Lower lobe of right lung (tissue), 2 donors: ENCODE results near the gene HPCAL1. TPM values are rescaled to one million over a fixed set of nuclear protein-coding genes. Genes with fewer than 3 reads are reported as not detected.
"Not testable (repeated sequence)": the region's sequence is repeated elsewhere in the genome, so short reads cannot be mapped to it uniquely, and the experiment has no call there.

Source experiments
- ATAC-seq, 2 donors: fragments of 200-7000 bp; cut with Tn5 transposase; one replicate each; pipeline ENCODE4 v1.9.1; 2020 to 2022; ENCODE audit warnings: mild to moderate bottlenecking in 2 of 2, moderate library complexity in 2 of 2
- DNase-seq: peaks from one replicate; pipeline ENCODE4 v3.0.0-alpha.2; 2020
- H3K27ac ChIP-seq: fragments of 200-600 bp; one replicate; pipeline ENCODE4 v1.8.0; 2022
- H3K27me3 ChIP-seq: fragments of 200-600 bp; one replicate; pipeline ENCODE4 v1.8.0; 2022; ENCODE audit warnings: low read depth
- H3K36me3 ChIP-seq: fragments of 200-600 bp; one replicate; pipeline ENCODE4 v1.8.0; 2022; ENCODE audit warnings: mild to moderate bottlenecking
- H3K4me1 ChIP-seq: fragments of 200-600 bp; one replicate; pipeline ENCODE4 v1.8.0; 2022
- H3K4me3 ChIP-seq: fragments of 200-600 bp; one replicate; pipeline ENCODE4 v1.8.0; 2022; ENCODE audit warnings: mild to moderate bottlenecking
- H3K9me3 ChIP-seq: fragments of 200-600 bp; one replicate; pipeline ENCODE4 v1.8.0; 2022
- CTCF ChIP-seq: fragments of 200-600 bp; IDR thresholded peaks from one replicate; pipeline ENCODE4 v1.8.0; 2022; ENCODE audit warnings: antibody characterized with exemption, mild to moderate bottlenecking
- intact Hi-C: fragments of 100-400 bp; cut with DNase I; formaldehyde crosslinking; loops from one replicate; pipeline ENCODE4 v1.11.0; 2022
- total RNA-seq: library from RNA; stranded (reverse); fragmentation: NEBNext Ultra II Directional; extraction: Animal tissue kit (Norgen Biotek cat#: 25700); gene quantifications from one replicate; pipeline ENCODE4 v1.2.1, GENCODE V29; 2021
- donor health status: DM: no; HTN: yes; CAD: no; lungs with severe emphysema.

The HPCAL1 gene
- total RNA-seq, 1 donor from 2014 or later: 132 TPM

DNA sequence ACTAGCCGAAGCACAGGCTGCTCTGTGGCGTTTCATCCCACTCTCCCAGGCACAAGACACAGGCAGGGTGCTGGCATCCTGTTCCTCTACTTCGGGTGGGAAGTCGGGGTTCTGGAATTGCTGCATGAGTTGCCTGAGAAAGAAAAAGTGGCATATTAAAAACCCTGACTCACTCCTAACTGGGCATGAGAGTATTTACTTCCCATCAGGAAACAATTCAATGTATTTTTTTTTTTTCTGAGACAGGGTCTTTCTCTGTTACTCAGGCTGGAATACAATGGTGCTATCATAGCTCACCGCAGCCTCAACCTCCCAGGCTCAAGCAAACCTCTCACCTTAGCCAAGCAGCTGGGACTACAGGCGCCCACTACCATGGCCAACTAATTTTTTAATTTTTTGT lies 138.0 kb downstream of the HPCAL1 start:
- Histone ChIP-seq H3K9me3 (no peaks in the 10 kb centered on the region), H3K4me1 (peaks cover 4% of the 10 kb centered on the region), H3K27me3 (no peaks in the 10 kb centered on the region), H3K27ac (no peak overlapping the region), H3K4me3 (no peak overlapping the region), H3K36me3 (peaks cover 61% of the 10 kb centered on the region)
- intact Hi-C loops: no loop called here
- no peak for ATAC-seq
- no peak for TF ChIP-seq CTCF
- no peak for DNase-seq

GRCh38 chr2:10441948-10442347 lies 139.2 kb downstream of the HPCAL1 start:
- peaks cover 61% of the 10 kb centered on the region for H3K36me3 ChIP-seq
- no peak overlapping the region for H3K27ac ChIP-seq
- ATAC-seq: no peak
- peaks cover 15% of the 10 kb centered on the region for H3K4me1 ChIP-seq
- no peak for TF ChIP-seq CTCF
- no peak overlapping the region for H3K4me3 ChIP-seq
- intact Hi-C loops: no loop called here
- no peaks in the 10 kb centered on the region for H3K9me3 ChIP-seq
- DNase-seq: no peak
- H3K27me3 ChIP-seq: no peaks in the 10 kb centered on the region

GRCh38 chr2:10442469-10443126 lies 139.9 kb downstream of the HPCAL1 start:
- ATAC-seq, H3K27me3 ChIP-seq: not testable (repeated sequence)

DNA sequence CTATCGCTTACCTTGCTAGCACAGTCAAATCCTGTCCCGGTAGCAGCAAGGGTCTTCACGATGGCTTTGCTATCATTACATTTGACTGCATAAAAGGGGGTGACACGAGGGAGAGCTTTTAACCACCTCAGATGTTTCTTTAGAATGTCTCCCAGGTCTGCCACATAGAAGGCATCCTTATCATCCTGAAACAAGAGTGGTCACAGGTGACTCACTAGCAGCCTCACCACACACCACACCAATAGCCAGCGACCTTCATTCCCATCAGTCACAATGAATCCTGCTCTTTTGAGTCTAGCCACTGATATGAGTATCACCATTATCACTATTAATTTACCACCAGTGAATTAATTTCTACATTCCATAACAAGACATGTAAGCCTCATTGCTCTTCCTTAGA lies 141.8 kb downstream of the HPCAL1 start:
- ATAC-seq: no peak
- intact Hi-C loops: no loop called here
- peaks cover 30% of the 10 kb centered on the region for H3K4me1 ChIP-seq
- no peak for DNase-seq
- H3K9me3 ChIP-seq: no peaks in the 10 kb centered on the region
- no peak for TF ChIP-seq CTCF
- H3K27me3 ChIP-seq: no peaks in the 10 kb centered on the region
- no peak overlapping the region for H3K27ac ChIP-seq
- H3K4me3 ChIP-seq: no peak overlapping the region
- H3K36me3 ChIP-seq: peaks cover 55% of the 10 kb centered on the region

More at GRCh38 chr2:10442469-10443126, 139.9 kb downstream of the HPCAL1 start:
- H3K4me3 ChIP-seq, H3K9me3 ChIP-seq, H3K27ac ChIP-seq, DNase-seq, intact Hi-C loops: not testable (repeated sequence)
- Histone ChIP-seq H3K36me3 (peaks cover 61% of the 10 kb centered on the region), H3K4me1 (peaks cover 22% of the 10 kb centered on the region)

DNA sequence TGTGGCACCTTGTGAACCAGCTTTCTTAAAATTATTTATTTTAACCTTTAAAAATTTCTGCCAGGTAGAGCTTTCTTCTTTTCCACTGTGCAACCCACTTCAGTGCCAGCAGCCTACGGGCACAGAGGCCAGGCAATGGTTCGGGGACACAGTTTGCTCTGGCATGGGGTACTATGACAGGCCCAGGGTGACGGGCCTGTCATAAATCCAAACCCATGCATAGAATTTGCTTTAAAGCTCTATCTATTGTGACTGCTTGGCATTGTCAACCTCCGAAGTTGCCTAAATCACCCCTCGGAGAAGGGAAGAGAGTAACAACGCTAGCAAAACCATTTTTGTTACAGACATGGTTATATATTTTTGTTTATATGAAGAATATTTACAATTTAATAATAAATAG lies 143.9 kb downstream of the HPCAL1 start:
- DNase-seq: no peak
- Histone ChIP-seq H3K27ac (peak overlapping the region; percentile 93), H3K4me1 (peaks cover 43% of the 10 kb centered on the region), H3K36me3 (peaks cover 33% of the 10 kb centered on the region), H3K27me3 (no peaks in the 10 kb centered on the region), H3K9me3 (no peaks in the 10 kb centered on the region), H3K4me3 (peak overlapping the region; percentile 65)
- no peak for ATAC-seq
- TF ChIP-seq CTCF: no peak
- intact Hi-C loops: no loop called here

GRCh38 chr2:10447300-10447894 lies 144.7 kb downstream of the HPCAL1 start:
- ATAC-seq: peak; percentile 31 to 39
- H3K27ac ChIP-seq: peak overlapping the region; percentile 93
- intact Hi-C loops: no loop called here
- peaks cover 43% of the 10 kb centered on the region for H3K4me1 ChIP-seq
- peak overlapping the region; percentile 65 for H3K4me3 ChIP-seq
- no peak for TF ChIP-seq CTCF
- DNase-seq: no peak
- no peaks in the 10 kb centered on the region for H3K27me3 ChIP-seq
- no peaks in the 10 kb centered on the region for H3K9me3 ChIP-seq
- peaks cover 25% of the 10 kb centered on the region for H3K36me3 ChIP-seq
